Activated CD4-positive, alpha-beta T cell treated with anti-CD3 and anti-CD28 coated beads, Interleukin-2, Interleukin-4, amounts not matched to agents 100 ng/mL and 50 ng/mL, durations not matched to agents 16 hours and 8 hours (primary cell): ENCODE measurements around the gene ARPC5.

Experiments used
- DNase-seq: peaks from one replicate; pipeline ENCODE4 v3.0.0-alpha.2; 2020; ENCODE audit warnings: low spot score

ARPC5 gene

DNA sequence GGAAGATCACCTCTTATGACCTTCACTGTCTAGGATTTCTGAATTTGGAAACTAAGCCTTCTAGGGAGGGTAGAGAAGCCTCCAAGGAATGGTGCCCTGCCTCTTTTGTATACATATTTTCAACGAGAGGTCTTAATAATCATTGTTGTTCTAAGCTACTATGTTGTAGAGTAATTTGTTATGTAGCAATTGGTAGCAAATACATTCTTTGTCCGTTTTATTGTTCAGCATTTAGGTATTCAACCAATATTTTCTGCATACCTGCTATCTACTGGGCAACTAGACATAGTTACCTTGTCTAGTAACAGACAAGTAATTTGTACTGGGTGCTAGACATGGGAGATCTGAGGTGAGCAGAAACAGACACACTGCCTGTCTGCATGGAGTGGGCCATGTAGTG, 24.6 kb downstream of the ARPC5 start:
- no peak for DNase-seq

DNA sequence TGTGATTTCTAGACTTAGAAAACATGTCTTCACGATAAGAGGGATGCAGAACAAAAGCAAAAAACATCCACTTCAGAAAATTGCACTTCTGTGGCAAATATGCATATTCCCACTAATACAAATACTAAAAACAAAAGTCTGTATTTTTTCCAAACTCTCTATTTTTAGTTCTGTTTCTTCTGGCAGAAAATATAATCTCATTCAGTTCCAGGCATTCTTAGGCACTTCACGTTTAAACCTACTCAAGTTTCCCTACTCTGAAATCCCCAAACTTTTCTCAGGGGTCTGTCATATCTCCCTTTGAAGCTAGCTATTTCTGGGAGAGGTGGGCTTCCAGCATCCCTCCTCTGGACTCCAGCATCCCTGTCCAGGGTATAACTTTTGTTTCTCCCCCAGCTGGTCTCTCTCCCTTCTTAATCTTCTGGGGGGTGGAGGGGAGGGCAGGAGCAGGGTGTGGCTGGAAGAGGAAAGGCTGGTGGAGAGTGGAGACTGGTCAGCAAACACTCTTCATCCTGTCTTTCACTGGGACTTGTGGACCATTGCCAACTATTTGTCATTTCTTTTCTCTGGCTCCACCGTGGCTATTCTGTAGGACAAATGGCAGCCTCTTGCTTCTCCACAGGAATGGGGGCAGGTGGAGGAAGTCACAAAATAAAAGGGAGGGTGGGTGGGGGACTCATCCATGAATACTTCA, 25.7 kb downstream of the ARPC5 start:
- DNase-seq: no peak

DNA sequence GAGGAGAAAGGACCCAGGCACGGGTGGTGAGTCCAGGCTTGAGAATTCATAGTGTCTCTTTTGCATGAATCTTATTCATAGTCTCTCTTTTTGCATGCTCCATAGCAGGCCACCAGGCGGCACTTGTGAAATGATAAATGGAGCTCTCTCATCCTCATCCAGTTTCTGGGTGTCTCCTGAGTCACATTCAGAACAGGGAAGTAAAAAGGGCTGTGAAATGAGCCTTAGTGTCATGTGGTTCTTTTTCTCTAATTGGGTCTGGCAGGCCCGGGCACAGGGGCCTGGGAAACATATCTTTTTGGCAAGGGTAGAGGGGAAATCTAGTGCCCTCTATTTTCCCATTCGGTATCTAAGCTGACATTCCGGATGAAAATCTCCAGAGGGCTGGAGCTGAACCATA, 26.3 kb downstream of the ARPC5 start:
- no peak for DNase-seq

DNA sequence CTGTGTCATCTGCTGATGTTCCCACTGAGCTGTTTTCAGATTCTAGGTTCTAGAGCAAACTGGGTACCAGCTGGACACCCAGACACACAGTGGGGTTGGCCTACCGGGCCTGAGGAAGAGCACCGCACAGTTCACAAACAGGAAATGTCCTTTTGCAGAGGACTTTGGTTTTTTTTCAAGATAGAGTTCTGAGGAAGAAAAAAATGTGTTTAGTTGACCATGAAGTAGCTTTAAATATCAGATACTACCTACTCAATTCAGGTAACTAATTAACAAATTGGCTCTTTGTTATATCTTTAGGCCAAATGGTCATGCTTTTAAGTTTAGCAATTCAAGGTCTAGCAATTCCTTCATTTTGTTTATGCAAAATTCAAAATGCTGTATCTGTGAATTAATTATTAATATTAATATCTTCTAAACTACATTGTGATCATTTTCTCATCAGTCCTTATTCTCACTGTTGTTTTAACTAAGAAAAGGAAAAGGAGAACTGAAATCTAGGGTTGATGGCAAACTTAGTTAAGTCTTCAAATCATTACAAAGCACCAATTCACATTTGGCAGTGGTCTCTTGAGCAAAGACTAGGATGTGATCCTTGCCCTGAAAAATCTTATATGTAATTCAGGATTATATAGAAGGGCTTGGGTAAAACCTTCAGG, 28.1 kb downstream of the ARPC5 start:
- no peak for DNase-seq

DNA sequence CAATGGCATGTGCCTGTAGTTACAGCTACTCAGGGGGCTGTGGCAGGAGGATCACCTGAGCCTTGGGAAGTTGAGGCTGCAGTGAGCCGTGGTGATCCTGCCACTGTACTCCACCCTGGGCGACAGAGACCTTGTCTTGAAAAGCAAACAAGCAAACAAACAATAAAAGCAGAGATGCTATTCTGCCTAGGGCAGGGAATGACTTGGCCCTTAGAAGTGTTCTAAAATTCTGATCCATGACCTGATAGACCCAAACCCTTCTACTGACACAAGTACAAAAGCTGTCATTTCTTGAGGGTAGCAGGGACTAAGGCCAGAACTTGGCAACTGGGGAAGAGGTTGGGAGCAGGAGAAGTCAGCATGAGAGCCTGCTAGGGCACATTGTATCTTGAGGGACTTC, 29.7 kb downstream of the ARPC5 start:
- DNase-seq: no peak

DNA sequence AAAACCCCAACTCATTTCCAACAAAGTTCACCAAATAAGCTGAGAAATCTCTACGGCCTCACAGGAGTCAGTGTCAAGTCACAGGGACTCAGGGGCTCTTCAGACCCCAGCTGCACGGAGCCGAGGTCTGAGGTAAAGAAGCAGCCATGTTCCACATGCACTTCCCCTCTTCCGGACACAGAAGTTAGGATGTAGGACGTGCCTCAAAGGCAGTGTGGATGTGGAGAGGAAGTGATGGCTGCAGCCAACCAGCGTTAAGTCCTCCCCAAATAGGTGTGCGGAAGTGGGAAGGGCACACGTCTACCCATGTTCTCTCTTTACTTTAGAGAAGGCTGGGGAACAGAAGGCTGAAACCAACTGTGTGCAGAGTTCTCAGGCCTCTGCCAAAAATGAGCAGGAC, 30.8 kb downstream of the ARPC5 start:
- DNase-seq: no peak

DNA sequence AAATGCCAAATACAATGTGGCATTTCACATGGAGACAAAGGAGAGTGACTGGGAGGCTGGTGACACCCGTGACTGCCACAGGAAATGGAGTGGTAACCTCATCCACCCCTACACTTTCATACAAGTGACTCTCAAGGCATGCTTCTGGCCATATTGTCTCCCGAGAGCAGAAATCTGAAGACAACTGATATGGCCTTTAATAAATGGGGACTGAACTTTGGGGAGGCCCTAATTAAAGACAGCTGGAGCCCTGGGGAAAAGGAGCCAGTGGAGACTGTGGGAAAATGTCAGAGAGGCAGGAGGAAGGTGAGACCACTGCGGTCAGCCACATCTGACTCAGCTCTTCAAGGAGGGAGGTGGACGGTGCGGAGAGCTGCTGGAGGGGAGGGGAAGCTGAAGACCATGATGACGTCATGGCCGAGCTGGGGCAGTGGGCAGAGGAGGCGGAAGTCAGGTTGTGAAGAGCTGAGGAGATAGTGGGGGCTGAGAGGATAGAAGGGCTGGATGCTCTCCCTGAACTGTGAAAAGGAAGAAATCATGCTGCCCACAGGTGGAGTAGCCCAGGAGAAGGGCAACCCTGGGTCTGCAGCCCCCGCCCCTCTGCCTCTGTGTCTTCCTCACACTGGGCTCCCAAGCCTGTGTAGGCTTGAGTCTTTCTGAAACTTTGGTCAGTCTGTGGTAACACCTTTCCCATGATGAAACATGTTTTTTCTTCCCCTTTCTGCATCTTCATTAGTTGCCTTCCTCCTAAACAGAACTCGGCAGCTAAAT, 31.4 kb downstream of the ARPC5 start:
- no peak for DNase-seq

DNA sequence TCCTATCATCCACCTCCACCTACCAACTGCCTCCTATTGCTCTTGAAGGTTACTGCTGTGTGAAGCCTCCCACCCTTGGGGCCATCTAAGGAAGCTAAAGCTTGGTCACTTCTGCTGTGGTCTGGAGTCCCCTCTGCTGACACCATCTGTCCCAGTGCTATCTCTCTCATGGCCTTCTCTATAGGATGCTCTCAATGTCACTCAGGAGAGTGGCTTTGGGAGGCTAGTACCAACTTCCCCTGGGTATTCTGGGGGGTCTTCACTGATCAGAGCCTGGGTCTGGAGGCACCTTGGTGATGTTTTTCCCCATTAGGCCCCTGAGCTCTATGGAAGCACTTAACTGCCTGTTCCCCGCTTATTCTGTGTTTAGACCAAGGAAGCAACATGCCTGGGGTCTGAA, 33.1 kb downstream of the ARPC5 start:
- DNase-seq: no peak

DNA sequence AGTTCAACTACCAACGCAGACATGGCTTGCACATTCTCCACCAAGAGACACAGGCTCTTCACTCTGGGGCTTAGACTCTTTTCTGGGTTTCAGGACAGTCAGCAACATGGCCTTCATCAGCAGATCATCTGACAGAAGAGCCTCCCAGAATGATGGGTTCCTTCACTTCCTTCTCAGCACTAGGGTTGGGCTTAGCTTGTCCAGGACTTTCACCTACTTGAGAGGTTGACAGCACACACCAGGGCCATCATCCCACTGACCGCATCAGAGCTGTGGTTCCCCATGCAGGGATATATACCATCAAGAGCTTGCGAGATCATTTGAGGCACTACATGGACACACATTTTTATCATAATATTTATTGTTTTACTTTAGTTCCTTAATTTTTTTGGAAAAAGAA, 34.9 kb downstream of the ARPC5 start:
- DNase-seq: no peak

DNA sequence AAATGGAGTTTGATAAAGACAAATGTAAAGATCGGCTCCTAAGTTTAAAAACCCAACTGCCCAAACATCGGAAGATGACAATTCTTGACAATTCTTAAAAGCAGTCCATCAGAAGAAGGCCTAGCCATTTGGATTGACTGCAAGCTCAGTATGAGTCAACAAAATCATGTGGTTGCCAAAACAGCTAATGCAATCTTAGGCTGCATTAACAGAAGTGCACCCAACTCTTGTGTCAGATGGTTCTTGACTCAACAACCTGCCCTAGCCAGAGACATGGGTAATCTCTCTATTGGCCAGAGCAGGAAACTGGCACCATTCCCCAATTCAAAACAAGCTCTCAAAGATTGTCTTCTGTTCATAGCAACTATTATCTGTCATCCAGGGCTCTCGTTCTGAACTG, 35.4 kb downstream of the ARPC5 start:
- no peak for DNase-seq

DNA sequence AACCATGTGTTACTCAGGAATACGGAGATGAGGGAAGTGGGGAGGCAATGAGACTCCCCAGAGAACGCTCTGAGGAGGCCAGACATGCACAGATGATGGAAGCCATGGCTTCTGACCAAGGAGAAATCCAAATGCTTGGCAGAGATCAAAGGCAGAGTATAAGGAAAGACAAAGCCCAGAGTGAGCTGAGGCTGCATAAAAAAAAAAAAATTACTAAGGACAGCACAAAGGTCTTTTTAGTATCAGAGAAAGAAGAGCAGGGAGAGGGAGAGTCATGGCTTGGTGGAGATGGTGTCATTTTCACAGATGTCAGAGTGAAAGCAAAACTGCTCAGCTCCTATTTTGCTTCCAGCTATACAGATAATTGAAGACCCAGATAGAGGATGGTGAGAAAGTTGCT, 37.2 kb downstream of the ARPC5 start:
- no peak for DNase-seq

DNA sequence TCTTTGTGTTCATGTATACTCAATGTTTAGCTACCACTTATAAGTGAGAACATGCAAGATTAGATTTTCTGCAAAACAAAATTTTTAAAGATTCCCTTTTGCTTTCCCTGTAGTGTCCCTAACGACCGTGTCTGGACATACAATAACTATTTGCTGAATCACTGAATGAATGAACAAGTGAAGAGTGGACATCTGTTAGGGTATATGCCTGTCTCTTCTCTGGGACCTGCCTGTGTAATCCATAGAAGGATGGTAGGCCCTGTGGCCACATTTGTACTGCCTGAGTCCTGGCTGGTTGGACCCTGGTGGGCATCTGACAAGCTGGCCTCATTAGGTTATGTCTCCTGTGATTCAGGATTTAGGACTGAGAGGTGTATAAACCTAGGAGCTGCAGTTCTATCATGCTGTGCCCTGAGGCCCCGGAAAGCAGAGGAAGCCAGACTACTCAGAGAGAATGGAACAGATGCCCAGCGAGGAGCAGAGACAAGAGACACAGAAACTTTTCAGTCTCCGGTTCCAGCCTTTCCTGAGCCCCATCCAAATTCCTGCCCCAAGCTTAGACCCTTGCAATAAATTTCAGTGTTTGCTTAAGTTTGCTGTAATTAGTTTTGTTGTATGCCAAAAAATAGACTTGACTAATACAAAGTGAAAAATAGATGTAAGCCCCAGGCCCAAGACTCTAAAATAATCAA, 37.8 kb downstream of the ARPC5 start:
- DNase-seq: no peak

DNA sequence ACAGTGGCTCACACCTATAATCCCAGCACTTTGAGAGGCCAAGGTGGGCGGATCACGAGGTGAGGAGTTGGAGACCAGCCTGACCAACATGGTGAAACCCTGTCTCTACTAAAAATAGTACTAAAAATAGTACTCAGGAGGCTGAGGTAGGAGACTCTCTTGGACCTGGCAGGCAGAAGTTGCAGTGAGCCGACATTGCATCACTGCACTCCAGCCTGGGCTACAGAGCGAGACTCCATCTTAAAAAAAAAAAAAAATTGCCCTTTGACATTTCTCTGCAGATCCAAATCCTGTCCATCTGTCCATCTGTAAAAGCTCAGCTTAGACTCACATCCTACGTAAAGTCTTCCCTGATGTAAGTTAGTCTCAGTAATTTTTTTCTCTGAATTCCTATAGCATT, 39.1 kb downstream of the ARPC5 start:
- DNase-seq: no peak

DNA sequence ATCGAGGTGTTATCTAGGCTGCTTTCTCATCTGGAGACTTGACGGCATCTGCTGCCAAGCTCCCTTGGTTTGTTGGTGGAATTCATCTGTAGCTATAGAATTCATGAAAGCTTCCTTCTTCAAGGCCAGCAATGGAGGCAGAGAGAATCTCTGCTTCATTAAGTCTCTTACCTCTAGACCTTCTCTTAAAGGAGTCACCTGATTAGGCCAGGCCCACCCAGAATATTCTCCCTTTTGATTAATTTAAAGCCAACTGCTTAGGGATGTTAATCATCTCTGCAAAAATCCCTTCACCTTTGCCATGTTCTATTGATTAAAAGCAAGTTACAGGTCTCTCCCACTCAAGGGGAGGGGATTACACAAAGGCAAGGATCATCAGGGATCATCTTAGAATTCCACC, 40.0 kb downstream of the ARPC5 start:
- DNase-seq: no peak

DNA sequence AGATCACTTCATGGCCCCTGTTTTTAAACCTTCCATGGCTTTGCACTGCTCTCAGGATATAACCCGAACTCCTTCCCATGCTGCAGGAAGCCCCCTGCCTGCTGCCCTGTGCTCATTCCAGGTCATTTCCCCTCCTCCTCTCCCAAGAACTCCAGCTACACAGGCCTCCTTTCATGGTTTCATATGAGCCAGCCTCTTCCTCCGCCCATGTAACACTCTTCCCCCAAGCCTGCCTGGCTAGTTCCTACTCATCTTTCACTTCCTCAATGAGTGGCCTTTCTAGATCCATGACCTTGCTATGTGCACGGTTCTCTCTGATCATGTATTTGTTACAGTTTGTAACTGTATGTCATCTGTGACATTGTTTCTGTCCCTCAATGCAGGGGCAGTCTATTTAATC, 42.2 kb downstream of the ARPC5 start:
- DNase-seq: no peak

DNA sequence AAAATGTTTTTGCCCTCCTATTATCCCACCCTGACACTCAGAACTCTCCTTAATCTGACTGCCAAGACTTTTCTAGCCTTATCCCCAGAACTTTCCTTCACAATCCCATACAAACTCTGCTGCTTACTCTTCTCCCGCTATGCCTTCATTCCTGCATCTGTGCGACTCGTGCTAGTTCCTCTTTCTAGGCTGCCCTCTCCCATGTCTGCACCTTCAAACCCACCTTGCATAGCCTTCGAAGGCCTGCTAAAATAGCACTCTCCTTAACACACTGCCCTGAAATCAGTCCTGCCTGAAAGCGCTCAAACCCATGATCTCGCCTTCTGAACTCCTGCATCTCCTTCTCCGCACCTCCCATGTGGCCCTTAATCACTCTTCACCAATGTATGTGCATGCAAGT, 42.9 kb downstream of the ARPC5 start:
- no peak for DNase-seq

DNA sequence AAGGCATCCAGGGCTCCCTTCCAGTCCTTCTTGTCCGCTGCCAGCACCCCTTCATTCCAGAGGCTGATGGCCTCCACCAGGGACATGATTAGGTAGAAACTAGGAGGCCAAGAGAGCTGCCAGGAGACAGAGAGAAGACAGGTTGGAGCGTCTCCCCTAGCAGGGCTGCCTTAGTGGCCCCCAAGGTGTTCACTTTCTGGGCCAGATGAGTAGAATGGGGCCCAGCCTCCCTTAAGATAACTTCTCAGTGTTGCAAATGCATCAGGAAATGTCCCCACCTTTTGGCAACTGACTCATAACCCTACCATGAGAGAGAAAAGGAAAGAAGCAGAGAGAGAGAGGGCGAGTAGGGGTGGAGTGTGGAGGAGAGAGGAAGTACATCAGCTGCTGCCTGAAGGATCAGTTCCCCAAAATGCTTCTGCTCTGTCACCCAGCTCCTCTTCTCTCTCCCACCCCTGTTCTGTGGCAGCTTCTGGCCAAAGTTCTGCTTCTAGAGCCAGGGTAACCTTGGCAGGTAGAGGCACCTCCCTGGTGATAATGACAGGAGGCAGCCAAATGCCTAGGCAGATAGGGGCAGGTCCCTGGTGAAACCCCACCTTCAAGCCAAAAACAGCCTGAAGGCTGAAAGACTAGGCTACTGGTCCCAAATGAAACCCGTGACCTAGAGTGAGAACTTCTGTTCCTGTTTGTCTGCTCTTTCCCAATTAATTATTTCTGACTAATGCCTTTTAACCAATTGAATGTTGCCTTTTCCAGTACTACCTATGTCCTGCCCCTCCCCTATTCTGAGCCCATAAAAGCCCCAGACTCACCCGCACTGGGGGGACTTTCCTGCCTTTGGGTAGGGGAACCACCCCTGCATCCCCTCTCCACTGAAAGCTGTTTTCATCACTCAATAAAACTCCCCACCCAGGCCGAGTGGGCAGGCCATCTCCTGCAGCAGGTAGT, 45.1 kb downstream of the ARPC5 start, which contains the start of gene NCF2:
Gene NCF2 (minus strand): TSS at position 216 of the 948 bp plus-strand sequence. CDS start 130 bp downstream, at position 86.
- DNase-seq: peak; percentile 84

DNA sequence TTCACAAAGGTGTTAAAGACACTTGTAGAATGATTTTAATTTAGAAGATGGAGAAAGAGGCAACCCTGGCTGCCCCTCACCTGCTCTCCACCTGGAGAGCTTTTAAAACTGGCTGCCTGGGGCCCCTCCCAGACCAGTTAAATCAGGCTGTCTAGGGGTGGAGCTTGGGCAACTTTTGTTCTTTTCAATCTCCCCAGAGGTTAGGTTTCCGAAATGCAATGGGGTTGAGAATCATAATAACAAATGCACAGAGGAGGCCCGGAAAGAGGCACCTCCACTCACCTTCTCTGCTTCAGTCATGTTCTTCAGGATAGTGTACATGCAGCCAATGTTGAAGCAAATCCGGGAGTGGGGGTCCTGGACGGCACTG, 45.7 kb downstream of the ARPC5 start:
- DNase-seq: no peak

DNA sequence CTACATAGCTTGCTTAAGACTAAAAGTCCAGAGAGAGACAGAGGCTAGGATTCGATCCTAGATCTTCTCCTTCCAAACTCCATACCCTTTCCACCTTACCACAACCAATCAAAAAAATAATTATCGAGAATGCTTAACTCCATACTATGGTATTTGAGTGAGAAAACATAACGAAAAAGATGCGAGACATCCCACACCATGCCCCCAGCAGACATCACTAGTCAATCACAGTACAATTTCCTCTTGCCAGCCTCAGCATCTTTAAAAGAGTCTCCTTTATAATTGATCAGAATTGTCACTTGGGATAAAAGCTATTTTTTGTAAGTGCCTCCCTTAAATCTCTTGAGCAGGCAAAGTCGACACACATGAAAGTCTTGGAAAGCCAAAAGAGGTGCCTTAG, 46.2 kb downstream of the ARPC5 start:
- DNase-seq: no peak

DNA sequence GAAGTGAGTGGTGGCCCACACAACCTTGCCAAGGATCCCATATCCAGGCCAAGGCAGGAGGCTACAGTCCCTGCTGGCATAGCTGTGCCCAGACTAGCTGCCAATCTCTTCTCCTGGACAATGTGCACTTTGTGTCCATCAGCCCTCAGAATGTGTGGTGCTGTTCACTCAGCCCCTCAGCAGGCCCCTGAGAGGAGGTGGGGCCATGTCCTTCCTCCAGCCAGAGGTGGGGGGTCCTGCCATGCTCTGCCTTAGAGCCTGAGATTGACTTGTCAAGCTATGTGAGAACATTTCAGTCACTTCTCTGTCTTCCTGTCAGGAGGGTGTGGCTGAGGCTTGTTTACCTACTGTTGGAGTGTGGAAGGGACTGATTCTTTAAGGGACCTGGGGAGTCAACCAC, 46.8 kb downstream of the ARPC5 start:
- no peak for DNase-seq

DNA sequence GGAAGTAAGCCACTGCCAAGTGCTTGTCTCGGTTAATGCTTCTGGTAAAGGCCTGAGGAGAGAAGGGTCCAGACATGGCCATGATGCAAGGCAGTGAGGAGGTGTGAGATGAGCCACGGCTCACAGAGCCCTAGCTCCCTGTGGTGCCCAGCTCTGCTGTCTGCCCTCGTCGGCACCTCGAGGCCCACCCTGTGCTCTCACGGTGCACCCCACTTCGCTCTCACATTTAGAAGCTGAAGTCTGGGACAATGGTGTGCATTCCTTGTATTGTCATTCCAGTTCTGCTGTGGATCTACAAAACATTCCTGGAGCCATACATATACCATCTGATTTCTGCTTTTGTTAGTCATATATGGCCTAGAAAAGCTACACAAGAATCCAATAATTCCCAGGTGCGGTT, 48.7 kb downstream of the ARPC5 start:
- no peak for DNase-seq

DNA sequence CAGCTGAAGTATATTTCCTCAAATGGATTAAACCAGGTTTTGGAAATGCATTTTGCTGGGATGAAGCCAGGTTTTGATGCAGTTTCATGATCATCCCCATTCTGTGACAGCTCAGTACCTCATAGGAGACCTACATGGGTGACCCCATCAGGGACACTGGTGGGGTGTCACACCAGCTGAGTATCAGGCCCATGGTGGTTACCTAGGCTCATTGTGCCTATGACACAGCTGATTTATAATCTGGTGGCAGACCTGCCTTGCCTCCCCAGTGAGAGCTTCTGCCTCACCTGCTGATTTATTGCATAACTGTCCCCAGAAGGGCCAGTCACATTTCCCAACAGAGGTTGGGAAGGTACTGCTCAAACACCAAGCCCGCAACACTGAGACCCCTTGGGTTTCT, 49.1 kb downstream of the ARPC5 start:
- DNase-seq: no peak
